ENCODE data around the gene CD53. TPM values are rescaled to one million over a fixed set of nuclear protein-coding genes. Genes with fewer than 3 reads are reported as not detected.

CD53 gene
- total and polyA plus RNA-seq, 9 of the 15 experiments (the other 6 are each of a cell fraction or from before 2014, with no cell fraction given) = 63.5 to 220 (median 131) TPM

DNA sequence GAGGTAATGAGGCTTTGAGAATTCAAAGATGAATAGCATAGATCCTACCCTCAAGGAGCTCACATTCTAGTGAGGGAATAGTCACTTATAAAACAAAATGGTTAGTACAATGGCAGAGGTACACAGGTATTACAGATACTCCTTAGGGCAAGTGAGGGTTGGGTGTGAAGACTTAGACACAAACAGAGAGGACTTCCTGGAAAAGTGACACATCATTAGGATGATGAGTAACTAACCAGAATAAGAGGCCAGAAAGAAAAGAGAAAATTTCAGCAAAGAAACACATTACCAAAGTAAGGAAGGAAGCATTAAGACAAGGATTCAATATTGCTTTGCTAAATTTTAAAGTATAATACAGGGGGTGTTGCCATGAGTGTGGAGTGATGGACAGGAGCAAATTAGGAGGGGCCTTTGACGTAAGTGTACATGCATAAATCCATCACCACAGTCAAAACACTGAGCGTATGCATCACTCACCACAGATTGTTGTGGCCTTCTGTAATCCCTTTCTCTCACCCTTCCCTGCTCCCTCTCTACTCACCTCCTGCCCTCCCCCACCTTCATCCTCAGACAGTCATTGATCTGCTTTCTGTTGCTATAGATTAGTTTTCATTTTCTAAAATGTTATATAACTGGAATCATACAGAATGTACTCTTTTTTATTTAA lies 7.9 kb downstream of the CD53 start (continued):
- TF ChIP-seq SETDB1 (IDR thresholded peaks at IDR 0.05; ENCODE audit: low read length) = no peak
- TF ChIP-seq, protein P1, sequence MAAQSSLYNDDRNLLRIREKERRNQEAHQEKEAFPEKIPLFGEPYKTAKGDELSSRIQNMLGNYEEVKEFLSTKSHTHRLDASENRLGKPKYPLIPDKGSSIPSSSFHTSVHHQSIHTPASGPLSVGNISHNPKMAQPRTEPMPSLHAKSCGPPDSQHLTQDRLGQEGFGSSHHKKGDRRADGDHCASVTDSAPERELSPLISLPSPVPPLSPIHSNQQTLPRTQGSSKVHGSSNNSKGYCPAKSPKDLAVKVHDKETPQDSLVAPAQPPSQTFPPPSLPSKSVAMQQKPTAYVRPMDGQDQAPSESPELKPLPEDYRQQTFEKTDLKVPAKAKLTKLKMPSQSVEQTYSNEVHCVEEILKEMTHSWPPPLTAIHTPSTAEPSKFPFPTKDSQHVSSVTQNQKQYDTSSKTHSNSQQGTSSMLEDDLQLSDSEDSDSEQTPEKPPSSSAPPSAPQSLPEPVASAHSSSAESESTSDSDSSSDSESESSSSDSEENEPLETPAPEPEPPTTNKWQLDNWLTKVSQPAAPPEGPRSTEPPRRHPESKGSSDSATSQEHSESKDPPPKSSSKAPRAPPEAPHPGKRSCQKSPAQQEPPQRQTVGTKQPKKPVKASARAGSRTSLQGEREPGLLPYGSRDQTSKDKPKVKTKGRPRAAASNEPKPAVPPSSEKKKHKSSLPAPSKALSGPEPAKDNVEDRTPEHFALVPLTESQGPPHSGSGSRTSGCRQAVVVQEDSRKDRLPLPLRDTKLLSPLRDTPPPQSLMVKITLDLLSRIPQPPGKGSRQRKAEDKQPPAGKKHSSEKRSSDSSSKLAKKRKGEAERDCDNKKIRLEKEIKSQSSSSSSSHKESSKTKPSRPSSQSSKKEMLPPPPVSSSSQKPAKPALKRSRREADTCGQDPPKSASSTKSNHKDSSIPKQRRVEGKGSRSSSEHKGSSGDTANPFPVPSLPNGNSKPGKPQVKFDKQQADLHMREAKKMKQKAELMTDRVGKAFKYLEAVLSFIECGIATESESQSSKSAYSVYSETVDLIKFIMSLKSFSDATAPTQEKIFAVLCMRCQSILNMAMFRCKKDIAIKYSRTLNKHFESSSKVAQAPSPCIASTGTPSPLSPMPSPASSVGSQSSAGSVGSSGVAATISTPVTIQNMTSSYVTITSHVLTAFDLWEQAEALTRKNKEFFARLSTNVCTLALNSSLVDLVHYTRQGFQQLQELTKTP (IDR thresholded peaks at IDR 0.05; ENCODE audit: low read depth in 1 of 2, partially characterized antibody in 2 of 2) = peak in 1 of 2 experiments; percentile 88
- TF ChIP-seq ETV1 (tag; conservative IDR thresholded peaks at IDR 0.05; ENCODE audit: low read depth) = peak; percentile 73; the same call in 1 of the 2 replicates
- no peak for TF ChIP-seq XRCC5 (IDR thresholded peaks at IDR 0.05; ENCODE audit: low read depth, low read length)
- no peak for TF ChIP-seq ZNF274 (IDR thresholded peaks at IDR 0.05; ENCODE audit: borderline replicate concordance, low read depth, low read length)
- 0 out of 4 replicates have a peak, but pooled peaks of 1 of the 2 experiments have one; percentile 16 for TF ChIP-seq NONO (IDR thresholded peaks at IDR 0.05; ENCODE audit: low read depth in 2 of 2, low read length in 1 of 2)
- TF ChIP-seq, protein P2, sequence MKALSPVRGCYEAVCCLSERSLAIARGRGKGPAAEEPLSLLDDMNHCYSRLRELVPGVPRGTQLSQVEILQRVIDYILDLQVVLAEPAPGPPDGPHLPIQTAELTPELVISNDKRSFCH (CRISPR knock-in tag; IDR thresholded peaks at IDR 0.05) = no peak
- TF ChIP-seq, protein P2 (tag; IDR thresholded peaks at IDR 0.05) = peak; percentile 88
- TF ChIP-seq, protein P3, sequence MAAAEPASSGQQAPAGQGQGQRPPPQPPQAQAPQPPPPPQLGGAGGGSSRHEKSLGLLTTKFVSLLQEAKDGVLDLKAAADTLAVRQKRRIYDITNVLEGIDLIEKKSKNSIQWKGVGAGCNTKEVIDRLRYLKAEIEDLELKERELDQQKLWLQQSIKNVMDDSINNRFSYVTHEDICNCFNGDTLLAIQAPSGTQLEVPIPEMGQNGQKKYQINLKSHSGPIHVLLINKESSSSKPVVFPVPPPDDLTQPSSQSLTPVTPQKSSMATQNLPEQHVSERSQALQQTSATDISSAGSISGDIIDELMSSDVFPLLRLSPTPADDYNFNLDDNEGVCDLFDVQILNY (CRISPR knock-in tag; IDR thresholded peaks at IDR 0.05) = no peak
- TF ChIP-seq, protein P4, sequence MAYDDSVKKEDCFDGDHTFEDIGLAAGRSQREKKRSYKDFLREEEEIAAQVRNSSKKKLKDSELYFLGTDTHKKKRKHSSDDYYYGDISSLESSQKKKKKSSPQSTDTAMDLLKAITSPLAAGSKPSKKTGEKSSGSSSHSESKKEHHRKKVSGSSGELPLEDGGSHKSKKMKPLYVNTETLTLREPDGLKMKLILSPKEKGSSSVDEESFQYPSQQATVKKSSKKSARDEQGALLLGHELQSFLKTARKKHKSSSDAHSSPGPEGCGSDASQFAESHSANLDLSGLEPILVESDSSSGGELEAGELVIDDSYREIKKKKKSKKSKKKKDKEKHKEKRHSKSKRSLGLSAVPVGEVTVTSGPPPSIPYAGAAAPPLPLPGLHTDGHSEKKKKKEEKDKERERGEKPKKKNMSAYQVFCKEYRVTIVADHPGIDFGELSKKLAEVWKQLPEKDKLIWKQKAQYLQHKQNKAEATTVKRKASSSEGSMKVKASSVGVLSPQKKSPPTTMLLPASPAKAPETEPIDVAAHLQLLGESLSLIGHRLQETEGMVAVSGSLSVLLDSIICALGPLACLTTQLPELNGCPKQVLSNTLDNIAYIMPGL (CRISPR knock-in tag; IDR thresholded peaks at IDR 0.05) = no peak
- TF ChIP-seq PPARD (CRISPR knock-in tag; IDR thresholded peaks at IDR 0.05) = no peak
- no peak for TF ChIP-seq HEY1 (CRISPR knock-in tag; IDR thresholded peaks at IDR 0.05; ENCODE audit: borderline replicate concordance)
- TF ChIP-seq, protein P5, sequence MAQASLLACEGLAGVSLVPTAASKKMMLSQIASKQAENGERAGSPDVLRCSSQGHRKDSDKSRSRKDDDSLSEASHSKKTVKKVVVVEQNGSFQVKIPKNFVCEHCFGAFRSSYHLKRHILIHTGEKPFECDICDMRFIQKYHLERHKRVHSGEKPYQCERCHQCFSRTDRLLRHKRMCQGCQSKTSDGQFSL (CRISPR knock-in tag; IDR thresholded peaks at IDR 0.05) = 0 out of 2 replicates have a peak, but pooled peaks have one; percentile 16
- TF ChIP-seq, protein P5 (tag; IDR thresholded peaks at IDR 0.05) = no peak
- TF ChIP-seq ASH1L (IDR thresholded peaks at IDR 0.05; ENCODE audit: borderline replicate concordance, low read depth, partially characterized antibody) = peak; percentile 12
- TF ChIP-seq, protein P6, sequence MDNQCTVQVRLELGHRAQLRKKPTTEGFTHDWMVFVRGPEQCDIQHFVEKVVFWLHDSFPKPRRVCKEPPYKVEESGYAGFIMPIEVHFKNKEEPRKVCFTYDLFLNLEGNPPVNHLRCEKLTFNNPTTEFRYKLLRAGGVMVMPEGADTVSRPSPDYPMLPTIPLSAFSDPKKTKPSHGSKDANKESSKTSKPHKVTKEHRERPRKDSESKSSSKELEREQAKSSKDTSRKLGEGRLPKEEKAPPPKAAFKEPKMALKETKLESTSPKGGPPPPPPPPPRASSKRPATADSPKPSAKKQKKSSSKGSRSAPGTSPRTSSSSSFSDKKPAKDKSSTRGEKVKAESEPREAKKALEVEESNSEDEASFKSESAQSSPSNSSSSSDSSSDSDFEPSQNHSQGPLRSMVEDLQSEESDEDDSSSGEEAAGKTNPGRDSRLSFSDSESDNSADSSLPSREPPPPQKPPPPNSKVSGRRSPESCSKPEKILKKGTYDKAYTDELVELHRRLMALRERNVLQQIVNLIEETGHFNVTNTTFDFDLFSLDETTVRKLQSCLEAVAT (IDR thresholded peaks at IDR 0.05) = peak; percentile 70 to 94; a peak in 3 of 4 replicates
- TF ChIP-seq ILF3 (IDR thresholded peaks at IDR 0.05; ENCODE audit: borderline replicate concordance) = no peak

Data from K562 (cell line).